K562 (cell line): ENCODE measurements around the gene ITPA. TPM values are rescaled to one million over a fixed set of nuclear protein-coding genes. Genes with fewer than 3 reads are reported as not detected.

ENCODE experiments used
- ARID3A ChIP-seq: IDR thresholded peaks from 2 replicates; pipeline ENCODE4 v1.6.1; 2012; ENCODE audit warnings: low read depth, low read length, improper control_type of control experiment, borderline replicate concordance
- ELF1 ChIP-seq: fragments of 200-800 bp; sonication (Bioruptor generic); IDR thresholded peaks from 2 replicates; pipeline ENCODE4 v1.6.1; 2016; ENCODE audit warnings: missing genetic modification characterization, missing compliant biosample characterization
- GABPA ChIP-seq: fragments of 200-800 bp; sonication (Bioruptor generic); conservative IDR thresholded peaks from 2 replicates; pipeline ENCODE4 v1.6.1; 2016; ENCODE audit warnings: low read depth, missing genetic modification characterization, missing compliant biosample characterization
- HLTF ChIP-seq: fragments of 450-650 bp; IDR thresholded peaks from 2 replicates; pipeline ENCODE4 v1.6.1; 2016
- KDM5B ChIP-seq: fragments of 200-600 bp; sonication (generic); IDR thresholded peaks from 2 replicates; pipeline ENCODE4 v1.6.1; 2012; ENCODE audit warnings: low read depth, mild to moderate bottlenecking, moderate library complexity, low read length, control low read depth, inconsistent platforms; ENCODE audit not compliant: insufficient replicate concordance
- NFATC3 ChIP-seq: fragments of 450-650 bp; IDR thresholded peaks from 2 replicates; pipeline ENCODE4 v1.6.1; 2017; ENCODE audit warnings: mild to moderate bottlenecking
- PKNOX1 ChIP-seq: fragments of 450-650 bp; IDR thresholded peaks from 2 replicates; pipeline ENCODE4 v1.6.1; 2016
- PML ChIP-seq: IDR thresholded peaks from 2 replicates; pipeline ENCODE4 v1.6.1; 2012; ENCODE audit warnings: low read length, inconsistent platforms
- POLR2A ChIP-seq: fragments of 450-650 bp; conservative IDR thresholded peaks from 2 replicates; pipeline ENCODE4 v1.6.1; 2016
- RAD51 ChIP-seq: fragments of 450-650 bp; IDR thresholded peaks from 2 replicates; pipeline ENCODE4 v1.7.1; 2016; ENCODE audit warnings: low read depth, mild to moderate bottlenecking, borderline replicate concordance
- SIN3B ChIP-seq: fragments of 450-650 bp; IDR thresholded peaks from 2 replicates; pipeline ENCODE4 v1.6.1; 2017; ENCODE audit warnings: low read depth, mild to moderate bottlenecking, moderate library complexity
- SPI1 ChIP-seq: IDR thresholded peaks from 2 replicates; pipeline ENCODE4 v1.6.1; 2011; ENCODE audit warnings: low read depth, low read length, control low read depth, borderline replicate concordance
- TRIM28 ChIP-seq: fragments of 450-650 bp; IDR thresholded peaks from 2 replicates; pipeline ENCODE4 v1.6.1; 2017
- ZKSCAN3 ChIP-seq: fragments of 250-450 bp; sonication (Bioruptor Pico); IDR thresholded peaks from 2 replicates; pipeline ENCODE4 v1.4.0; 2020
- ZNF274 ChIP-seq: IDR thresholded peaks from 2 replicates; pipeline ENCODE4 v1.6.1; 2011; ENCODE audit warnings: low read depth, mild to moderate bottlenecking, low read length, moderate library complexity, borderline replicate concordance
- ZNF318 ChIP-seq, 2 experiments: fragments of 450-650 bp; IDR thresholded peaks; 2 replicates each; pipeline ENCODE4 v1.6.1; 2016; ENCODE audit warnings: mild to moderate bottlenecking in 2 of 2, borderline replicate concordance in 1 of 2, low read depth in 1 of 2, moderate library complexity in 1 of 2
- polyA plus RNA-seq, 8 experiments: library from polyadenylated mRNA; depleted of rRNA in 4 of 8; stranded (reverse) in 5 of 8; unstranded in 3 of 8; fragments of >200 nt; fragmentation: Nextera tagmentation in 2 of 8; fragmentation: Illumina TruSeq in 1 of 8; extraction: Ambion mirVana in 2 of 8; extraction: Trizol in 1 of 8; gene quantifications; 2 replicates each; pipeline versions ENCODE4 v1.2.1 to v1.2.3, GENCODE V29; 2011 to 2014; ENCODE audit warnings: inconsistent platforms in 1 of 8, missing spikeins in 1 of 8
- total RNA-seq, 7 experiments: library from RNA; depleted of rRNA in 6 of 7; stranded (reverse); fragments of >200 nt in 6 of 7; fragmentation: Illumina TruSeq in 2 of 7; extraction: Trizol in 2 of 7; gene quantifications; 2 replicates each; pipeline versions ENCODE4 v1.2.1 to v1.2.3, GENCODE V29; 2011 to 2021; ENCODE audit warnings: low replicate concordance in 1 of 7

ITPA gene
- total and polyA plus RNA-seq, 9 of the 15 experiments (the other 6 are each of a cell fraction or from before 2014, with no cell fraction given) = 5.0 to 79.7 (median 36.7) TPM

- TF ChIP-seq ZNF318 (IDR thresholded peaks at IDR 0.05; ENCODE audit: borderline replicate concordance in 1 of 2, low read depth in 1 of 2) = no peak
- peak; percentile 94 for TF ChIP-seq GABPA
- no peak for TF ChIP-seq SPI1
- no peak for TF ChIP-seq HLTF
- TF ChIP-seq PKNOX1 = peak; percentile 33; the same call in 1 of the 2 replicates
- TF ChIP-seq TRIM28 = no peak
- peak; percentile 78; the same call in 1 of the 2 replicates for TF ChIP-seq ELF1 (tag)
- peak; percentile 78 for TF ChIP-seq KDM5B
- no peak for TF ChIP-seq RAD51
- TF ChIP-seq POLR2A = peak; percentile 88
- TF ChIP-seq PML = peak; percentile 51; the same call in 1 of the 2 replicates
- no peak for TF ChIP-seq ARID3A
- no peak for TF ChIP-seq NFATC3
- peak; percentile 63; the same call in 1 of the 2 replicates for TF ChIP-seq SIN3B
- TF ChIP-seq ZKSCAN3 (CRISPR knock-in tag) = no peak
- no peak for TF ChIP-seq ZNF274
Measured at GRCh38 chr20:3209257-3209945, at the start of gene ITPA (continued).
